Measurements from ENCODE around the gene B4GALT1.
"Not testable (repeated sequence)": the region's sequence is repeated elsewhere in the genome, so short reads cannot be mapped to it uniquely, and the experiment has no call there.

DNA sequence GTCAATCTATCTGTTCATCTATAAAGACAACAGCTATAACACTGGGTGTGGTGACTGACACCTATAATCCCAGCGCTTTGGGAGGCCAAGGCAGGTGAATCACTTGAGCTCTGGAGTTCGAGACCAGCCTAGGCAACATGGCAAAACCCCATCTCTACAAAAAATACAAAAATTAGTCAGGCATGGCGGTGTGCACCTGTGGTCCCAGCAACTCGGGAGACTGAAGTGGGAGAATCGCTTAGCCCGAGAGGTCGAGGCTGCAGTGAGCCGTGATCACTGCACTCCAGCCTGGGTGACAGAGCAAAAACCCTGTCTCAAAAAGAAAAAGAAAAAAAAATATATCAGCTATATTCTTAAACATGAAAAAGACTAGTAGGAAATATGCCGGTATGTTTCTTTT is 6.7 kb downstream of the B4GALT1 start:
- not testable (repeated sequence) for TF ChIP-seq EZH2 (IDR thresholded peaks at IDR 0.05; ENCODE audit: borderline replicate concordance, low read length)
- TF ChIP-seq, protein P1, sequence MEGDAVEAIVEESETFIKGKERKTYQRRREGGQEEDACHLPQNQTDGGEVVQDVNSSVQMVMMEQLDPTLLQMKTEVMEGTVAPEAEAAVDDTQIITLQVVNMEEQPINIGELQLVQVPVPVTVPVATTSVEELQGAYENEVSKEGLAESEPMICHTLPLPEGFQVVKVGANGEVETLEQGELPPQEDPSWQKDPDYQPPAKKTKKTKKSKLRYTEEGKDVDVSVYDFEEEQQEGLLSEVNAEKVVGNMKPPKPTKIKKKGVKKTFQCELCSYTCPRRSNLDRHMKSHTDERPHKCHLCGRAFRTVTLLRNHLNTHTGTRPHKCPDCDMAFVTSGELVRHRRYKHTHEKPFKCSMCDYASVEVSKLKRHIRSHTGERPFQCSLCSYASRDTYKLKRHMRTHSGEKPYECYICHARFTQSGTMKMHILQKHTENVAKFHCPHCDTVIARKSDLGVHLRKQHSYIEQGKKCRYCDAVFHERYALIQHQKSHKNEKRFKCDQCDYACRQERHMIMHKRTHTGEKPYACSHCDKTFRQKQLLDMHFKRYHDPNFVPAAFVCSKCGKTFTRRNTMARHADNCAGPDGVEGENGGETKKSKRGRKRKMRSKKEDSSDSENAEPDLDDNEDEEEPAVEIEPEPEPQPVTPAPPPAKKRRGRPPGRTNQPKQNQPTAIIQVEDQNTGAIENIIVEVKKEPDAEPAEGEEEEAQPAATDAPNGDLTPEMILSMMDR (conservative IDR thresholded peaks at IDR 0.05 in 1 of 2, IDR thresholded peaks at IDR 0.05 in 1 of 2; ENCODE audit: extremely low read depth in 1 of 2, insufficient read depth in 1 of 2, low read depth in 1 of 2, low read length in 2 of 2), result not testable (repeated sequence)

All from mammary epithelial cell (primary cell).